Measurements from ENCODE around the gene PADI2.

DNA sequence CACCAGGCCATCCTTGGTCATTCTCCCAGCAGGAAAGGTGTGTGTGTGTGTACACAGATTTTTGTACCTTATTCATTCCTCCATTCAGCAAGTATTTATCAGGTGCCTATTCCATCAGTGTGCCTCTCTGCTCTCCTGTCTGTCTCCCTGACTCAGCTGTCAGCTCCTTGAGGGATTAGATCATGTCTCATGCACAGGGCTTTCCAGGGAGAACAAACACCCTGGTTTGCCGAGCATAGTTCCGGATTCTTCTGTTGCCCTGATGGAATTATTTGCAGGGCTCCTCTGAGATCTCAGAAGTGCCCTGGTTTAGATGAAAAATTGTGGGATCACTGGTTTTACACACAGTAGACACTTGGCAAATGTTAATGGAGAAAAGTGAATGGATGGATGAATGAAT lies 57.4 kb downstream of the PADI2 start:
- TF ChIP-seq, protein P1, sequence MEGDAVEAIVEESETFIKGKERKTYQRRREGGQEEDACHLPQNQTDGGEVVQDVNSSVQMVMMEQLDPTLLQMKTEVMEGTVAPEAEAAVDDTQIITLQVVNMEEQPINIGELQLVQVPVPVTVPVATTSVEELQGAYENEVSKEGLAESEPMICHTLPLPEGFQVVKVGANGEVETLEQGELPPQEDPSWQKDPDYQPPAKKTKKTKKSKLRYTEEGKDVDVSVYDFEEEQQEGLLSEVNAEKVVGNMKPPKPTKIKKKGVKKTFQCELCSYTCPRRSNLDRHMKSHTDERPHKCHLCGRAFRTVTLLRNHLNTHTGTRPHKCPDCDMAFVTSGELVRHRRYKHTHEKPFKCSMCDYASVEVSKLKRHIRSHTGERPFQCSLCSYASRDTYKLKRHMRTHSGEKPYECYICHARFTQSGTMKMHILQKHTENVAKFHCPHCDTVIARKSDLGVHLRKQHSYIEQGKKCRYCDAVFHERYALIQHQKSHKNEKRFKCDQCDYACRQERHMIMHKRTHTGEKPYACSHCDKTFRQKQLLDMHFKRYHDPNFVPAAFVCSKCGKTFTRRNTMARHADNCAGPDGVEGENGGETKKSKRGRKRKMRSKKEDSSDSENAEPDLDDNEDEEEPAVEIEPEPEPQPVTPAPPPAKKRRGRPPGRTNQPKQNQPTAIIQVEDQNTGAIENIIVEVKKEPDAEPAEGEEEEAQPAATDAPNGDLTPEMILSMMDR (IDR thresholded peaks at IDR 0.05; ENCODE audit: low read depth, low read length, missing input control): no peak
- TF ChIP-seq, protein P2, sequence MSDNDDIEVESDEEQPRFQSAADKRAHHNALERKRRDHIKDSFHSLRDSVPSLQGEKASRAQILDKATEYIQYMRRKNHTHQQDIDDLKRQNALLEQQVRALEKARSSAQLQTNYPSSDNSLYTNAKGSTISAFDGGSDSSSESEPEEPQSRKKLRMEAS (IDR thresholded peaks at IDR 0.05): no peak
- TF ChIP-seq RAD21 (IDR thresholded peaks at IDR 0.05): no peak
- no peak for TF ChIP-seq GABPA (IDR thresholded peaks at IDR 0.05 in 1 of 2, conservative IDR thresholded peaks at IDR 0.05 in 1 of 2)
- no peak for TF ChIP-seq HNF4A (conservative IDR thresholded peaks at IDR 0.05)
- TF ChIP-seq TAF1 (conservative IDR thresholded peaks at IDR 0.05): no peak
- no peak for TF ChIP-seq FOXA1 (IDR thresholded peaks at IDR 0.05)
- no peak for TF ChIP-seq SP1 (IDR thresholded peaks at IDR 0.05)

All from liver (tissue), 3 donors.